CD1c-positive myeloid dendritic cell (primary cell): Measurements from ENCODE around the gene DUSP16.

Experiments used
- DNase-seq: peaks from one replicate; pipeline ENCODE4 v3.0.0-alpha.2; 2016; ENCODE audit errors: extremely low spot score

DUSP16 gene

DNA sequence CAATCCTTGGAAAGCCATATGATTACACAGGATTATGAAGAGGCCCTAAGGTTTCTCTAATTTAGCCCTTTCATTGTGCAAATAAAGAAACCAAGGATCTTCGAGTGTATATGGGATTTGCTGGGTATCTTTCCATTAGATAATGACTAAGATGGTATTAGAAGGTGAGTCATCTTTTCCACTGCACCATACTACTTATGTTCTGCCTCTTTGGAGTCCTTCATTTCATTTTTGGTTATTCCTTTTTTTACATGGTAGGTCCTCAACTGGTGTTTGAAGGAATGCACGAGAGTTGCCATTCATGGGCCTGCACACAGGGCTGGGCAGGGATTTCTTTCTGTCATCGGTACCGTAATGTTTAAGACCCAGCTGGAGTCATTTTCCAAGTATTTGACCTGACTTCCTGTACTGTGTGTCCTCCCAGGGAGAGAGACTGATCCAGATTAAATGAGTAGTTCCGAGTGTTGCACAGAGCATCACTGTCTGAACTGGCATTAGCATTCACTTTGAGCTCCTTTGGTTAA, 120.1 kb downstream of the DUSP16 start:
- DNase-seq: no peak

DNA sequence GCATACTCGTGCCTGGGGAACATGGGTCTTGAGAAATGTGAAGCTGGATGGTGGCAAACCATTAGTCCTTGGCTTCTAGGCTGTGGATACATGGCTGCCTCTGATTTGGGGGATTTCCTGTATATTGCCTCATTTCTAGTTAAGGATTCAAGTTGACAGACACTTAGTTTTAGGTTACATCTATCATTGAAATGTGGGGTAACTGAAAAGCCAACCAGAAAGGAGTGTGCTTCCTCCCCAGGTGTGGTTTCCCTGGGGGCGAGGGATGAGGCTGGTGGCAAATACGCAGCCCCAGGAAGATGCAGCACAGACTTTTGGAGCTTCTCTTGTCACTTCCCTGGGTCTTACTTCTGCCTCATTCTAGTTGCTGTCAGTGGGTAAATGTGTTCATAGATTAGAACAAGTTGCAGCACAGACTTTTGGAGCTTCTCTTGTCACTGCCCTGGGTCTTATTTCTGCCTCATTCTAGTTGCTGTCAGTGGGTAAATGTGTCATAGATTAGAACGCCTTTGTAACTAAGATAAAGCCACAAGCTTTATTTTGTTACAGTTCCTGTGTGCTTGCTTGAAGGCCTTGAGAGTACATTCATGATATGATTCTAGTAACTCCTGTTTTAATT, 120.7 kb downstream of the DUSP16 start:
- peak; percentile 10 for DNase-seq

DNA sequence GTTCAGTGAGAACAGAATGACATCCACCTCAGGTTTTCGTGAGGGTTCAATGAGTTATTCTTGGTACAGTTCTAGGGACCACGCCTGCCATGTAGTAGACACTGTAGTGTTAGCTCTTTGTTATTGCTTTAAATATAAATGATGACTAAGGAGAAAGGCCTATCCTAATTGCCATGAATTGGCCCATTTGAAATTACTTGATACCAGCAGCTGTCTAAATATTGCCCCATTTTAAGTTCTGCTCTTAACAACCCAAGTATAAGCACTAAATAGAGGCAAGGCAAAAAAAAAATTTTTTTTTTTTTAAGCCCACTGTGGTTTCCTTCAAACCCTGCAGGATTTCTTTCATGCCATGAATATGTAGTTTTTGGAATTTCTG, 121.2 kb downstream of the DUSP16 start:
- DNase-seq: no peak

DNA sequence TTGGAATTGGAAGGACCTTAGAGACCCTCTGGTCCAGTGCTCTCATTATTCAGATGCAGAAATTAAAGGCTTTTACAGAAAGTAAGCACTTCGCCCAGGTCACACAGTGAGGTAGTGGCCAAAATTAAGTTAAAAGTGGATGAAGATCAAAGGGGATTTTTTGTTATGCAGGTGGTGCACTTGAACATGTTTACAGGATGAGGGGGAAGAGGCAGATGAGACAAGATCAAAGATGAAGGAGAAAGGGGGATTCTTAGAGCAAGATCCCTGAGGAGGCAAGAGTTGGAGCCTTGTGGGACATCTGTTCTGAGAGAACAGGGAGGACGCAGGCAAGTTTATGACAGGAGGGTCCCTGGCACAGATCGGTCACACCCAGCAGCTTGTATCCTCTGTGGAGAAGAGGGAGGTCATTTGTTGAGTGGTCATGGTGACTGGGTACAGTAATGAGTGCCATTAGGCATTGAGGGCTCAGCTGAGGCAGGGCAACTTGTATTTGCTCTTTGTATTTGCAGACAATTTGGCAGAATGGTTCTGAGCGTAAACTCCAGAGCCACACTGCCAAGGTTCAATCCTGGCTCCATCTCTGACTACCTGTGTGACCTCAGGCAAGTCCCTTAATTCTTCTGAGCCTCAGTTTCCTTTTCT, 121.8 kb downstream of the DUSP16 start:
- no peak for DNase-seq

DNA sequence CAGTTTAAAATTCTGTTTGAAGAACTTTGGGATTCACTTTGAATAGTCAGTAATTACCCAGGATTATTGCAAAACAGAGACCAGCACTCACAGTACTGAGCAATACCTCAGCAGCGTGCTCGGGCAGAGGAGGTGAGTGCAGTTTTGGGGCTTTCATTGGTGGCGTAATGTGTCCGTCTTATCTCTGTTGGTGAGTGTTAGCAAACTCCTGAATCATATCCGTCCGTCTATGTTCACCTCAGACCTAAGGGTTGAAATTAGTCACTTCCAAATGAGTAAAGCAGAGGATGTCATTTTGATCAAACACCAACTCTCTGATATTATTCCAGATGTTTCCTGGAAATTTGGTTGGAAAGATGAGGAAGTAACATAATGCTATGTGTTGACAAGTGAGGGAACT, 123.0 kb downstream of the DUSP16 start:
- DNase-seq: no peak

DNA sequence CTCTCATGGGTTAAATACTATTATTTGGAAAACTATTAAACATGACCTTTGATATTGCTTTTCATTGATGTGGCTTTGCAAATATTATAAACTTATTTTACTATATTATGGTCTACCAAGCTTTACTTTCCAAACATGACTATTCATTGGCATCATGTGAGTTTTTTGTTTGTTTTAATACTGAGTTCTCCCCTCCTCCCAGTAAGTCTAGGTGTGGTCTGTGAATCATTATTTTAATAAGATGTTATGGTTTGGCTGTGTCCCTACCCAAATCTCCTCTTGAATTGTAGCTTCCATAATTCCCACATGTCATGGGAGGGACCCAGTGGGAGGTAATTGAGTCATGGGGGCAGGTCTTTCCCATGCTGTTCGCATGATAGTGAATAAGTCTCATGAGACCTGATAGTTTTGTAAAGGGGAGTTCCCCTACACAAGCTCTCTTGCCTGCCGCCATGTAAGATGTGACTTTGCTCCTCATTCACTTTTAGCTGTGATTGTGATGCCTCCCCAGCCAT, 125.8 kb downstream of the DUSP16 start:
- DNase-seq: no peak

DNA sequence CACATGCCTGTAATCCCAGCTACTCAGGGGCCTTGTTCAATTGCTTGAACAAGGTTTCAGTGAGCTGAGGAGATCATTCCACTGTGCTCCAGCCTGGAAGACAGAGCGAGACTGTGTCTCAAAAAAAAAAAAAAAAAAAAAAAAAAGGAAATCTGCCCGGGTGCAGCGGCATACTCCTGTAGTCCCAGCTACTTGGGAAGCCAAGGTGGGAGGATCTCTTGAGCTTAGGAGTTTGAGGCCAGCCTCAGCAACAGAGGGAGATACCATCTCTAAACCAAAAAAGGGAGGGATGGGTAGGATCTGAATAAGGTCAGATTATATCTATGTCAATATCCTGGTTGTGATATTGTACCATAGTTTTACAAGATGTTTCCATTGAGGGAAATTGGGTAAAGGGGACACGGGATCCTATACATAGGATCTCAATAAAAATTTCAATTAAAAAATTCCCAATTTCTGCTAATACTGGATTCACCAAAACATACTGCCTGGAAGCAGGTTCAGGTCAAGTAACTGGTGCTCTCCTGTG, 129.4 kb downstream of the DUSP16 start:
- no peak for DNase-seq

DNA sequence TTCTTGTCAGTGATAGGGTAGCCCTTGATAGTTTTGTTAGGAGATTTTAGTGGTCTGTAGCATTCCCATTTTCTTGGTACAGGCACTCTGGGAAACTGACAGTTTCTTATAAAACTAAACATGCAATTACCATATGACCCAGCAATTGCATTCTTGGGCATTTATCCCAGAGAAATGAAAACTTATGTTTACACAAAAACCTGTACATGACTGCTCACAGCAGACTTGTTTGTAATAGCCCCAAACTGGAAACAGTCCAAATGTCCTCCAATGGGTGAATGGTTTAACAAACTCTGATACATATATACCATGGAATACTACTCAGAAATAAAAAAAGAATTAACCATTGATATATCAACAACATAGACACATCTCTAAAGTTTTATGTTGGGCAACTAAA, 130.3 kb downstream of the DUSP16 start:
- no peak for DNase-seq

DNA sequence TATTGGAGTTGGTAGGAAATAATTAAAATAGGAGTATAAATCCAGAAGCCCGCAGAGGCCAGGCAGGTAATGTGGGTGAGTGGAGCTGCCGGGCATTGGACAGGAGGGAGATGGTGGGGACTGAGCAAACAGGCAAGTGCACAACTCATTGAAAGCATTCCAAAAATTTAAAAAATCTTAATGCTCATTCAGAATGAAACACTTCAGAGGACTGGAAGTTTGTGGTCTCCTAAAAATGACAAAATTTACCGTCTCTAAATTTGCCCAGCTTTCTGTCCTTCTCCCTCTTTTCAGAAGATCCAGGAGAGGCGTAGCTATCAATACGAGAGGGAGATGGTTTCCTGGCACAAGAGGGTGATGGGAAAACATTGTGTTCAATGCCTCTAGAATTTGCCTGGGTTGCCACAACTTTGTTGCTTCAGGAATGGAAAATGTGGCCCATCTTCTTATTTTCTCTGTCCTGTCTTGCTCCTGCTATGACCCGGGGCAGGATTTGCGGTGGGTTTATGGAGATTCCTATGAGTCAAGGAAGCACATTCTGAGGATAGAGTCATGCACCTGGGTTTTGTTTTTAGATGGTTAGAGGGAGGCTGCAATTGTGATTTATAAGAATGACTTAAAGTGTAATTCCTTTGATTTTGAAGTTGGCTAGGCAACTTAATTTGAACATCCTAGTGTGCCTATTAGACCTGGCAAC, 133.6 kb downstream of the DUSP16 start:
- DNase-seq: no peak

DNA sequence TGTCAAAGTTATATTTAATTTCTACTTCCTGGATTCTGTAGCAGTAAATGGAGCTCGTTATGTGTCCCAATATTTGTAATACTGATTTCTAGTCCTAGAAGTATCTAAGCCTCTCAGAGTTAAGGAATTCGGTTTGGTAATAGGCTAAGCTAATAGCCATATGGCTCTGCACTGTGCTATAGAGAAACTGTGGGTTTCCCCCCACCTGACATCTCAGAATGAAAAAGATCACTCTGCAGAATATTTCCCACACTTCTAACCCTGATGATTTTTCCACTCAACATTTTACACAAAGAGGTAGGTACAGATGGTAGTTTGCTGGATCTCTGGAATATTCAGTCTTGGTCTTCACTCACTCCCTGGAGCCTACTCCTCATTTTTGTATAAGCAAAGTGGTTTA, 134.6 kb downstream of the DUSP16 start:
- DNase-seq: no peak

DNA sequence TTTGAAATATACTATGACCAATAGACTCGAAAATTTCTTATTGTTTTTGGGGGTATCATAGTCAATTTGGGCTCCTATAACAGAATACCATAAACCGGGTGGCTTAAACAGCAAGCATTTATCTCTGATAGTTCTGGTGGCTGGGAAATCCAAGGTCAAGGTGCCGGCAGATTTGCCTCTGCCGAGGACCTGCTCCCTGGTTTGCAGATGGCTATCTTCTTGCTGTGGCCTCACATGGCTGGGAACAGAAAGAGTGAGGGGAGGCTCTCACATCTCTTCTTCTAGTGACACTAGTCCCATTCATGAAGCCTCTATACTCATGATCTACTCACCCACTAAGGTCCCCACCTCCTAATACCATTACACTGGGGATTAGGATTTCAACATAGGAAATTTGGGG, 135.1 kb downstream of the DUSP16 start:
- DNase-seq: no peak

DNA sequence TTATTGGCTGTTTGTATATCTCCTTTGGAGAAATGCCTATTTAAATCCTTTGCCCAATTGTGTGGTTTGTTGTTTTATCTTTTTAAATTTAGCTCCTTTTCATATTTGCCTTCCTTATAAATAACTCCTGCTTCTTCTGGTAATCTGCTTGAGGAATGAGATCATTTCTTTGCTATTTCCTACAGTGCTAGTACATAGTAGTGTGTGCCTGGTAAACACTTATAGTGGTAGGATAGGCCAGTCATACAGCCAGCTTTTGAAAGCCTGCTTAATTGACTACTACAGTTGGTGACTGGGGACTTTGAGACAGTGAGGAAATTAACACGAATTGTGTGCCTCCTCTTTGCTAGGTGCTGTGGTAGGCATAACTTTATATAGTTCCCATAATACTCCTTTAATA, 137.0 kb downstream of the DUSP16 start:
- DNase-seq: no peak

DNA sequence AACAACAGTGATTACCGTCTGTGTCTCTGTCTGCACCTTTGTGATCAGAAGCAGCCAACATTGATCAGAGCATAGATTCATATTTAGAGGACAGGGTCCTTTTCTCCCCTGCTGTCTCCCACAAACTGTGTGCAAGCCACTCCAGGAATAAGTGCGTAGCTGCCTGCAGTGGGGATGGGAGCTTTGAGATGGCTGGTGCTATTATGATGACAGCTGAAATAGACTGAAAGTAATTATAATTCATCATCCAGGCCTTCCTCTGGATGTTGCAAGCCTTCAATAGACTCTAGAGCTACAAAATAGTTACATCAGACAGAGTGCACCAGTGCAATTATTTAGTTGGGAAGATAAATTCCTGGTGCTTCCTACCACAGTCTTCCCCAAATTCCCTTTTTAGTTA, 137.7 kb downstream of the DUSP16 start:
- no peak for DNase-seq
